HepG2 (cell line): ENCODE data around the gene FOSB. TPM values are rescaled to one million over a fixed set of nuclear protein-coding genes. Genes with fewer than 3 reads are reported as not detected.

Experiments used
- ARNT ChIP-seq: fragments of 450-650 bp; IDR thresholded peaks from 2 replicates; pipeline ENCODE4 v1.6.1; 2017
- BRD4 ChIP-seq: sonication (generic); formaldehyde crosslinking; IDR thresholded peaks from 2 replicates; pipeline ENCODE4 v1.4.0; 2020; ENCODE audit warnings: missing genetic modification reagents
- CAMTA2 ChIP-seq: sonication (generic); formaldehyde crosslinking; IDR thresholded peaks from 2 replicates; pipeline ENCODE4 v1.4.0; 2020; ENCODE audit warnings: mild to moderate bottlenecking, missing genetic modification reagents, borderline replicate concordance
- HNRNPUL1 ChIP-seq: fragments of 200-400 bp; formaldehyde crosslinking; IDR thresholded peaks from 2 replicates; pipeline ENCODE4 v1.6.1; 2017; ENCODE audit warnings: low read depth, mild to moderate bottlenecking, low read length, moderate library complexity
- IKZF1 ChIP-seq: fragments of 450-650 bp; IDR thresholded peaks from 2 replicates; pipeline ENCODE4 v1.7.1; 2016
- KLF11 ChIP-seq: IDR thresholded peaks from 2 replicates; pipeline ENCODE4 v1.6.1; 2016; ENCODE audit warnings: missing compliant biosample characterization
- KLF6 ChIP-seq: IDR thresholded peaks from 2 replicates; pipeline ENCODE4 v1.8.0; 2016; ENCODE audit warnings: missing biosample characterization, missing genetic modification reagents
- MED8 ChIP-seq: sonication (generic); formaldehyde crosslinking; IDR thresholded peaks from 2 replicates; pipeline ENCODE4 v1.8.1; 2023; ENCODE audit warnings: mild to moderate bottlenecking, missing genetic modification reagents; ENCODE audit not compliant: insufficient replicate concordance
- NFE2L2 ChIP-seq: fragments of 150-350 bp; IDR thresholded peaks from 2 replicates; pipeline ENCODE4 v1.6.1; 2014; ENCODE audit warnings: low read length
- NFKB2 ChIP-seq: sonication (generic); formaldehyde crosslinking; IDR thresholded peaks from 2 replicates; pipeline ENCODE4 v1.4.0; 2020; ENCODE audit warnings: missing genetic modification reagents, borderline replicate concordance
- NFYC ChIP-seq: IDR thresholded peaks from 2 replicates; pipeline ENCODE4 v1.6.1; 2016; ENCODE audit warnings: missing genetic modification reagents, missing compliant biosample characterization
- PHB2 ChIP-seq: fragments of 450-650 bp; IDR thresholded peaks from 2 replicates; pipeline ENCODE4 v1.6.1; 2018; ENCODE audit not compliant: partially characterized antibody
- SAP130 ChIP-seq: IDR thresholded peaks from 2 replicates; pipeline ENCODE4 v1.6.1; 2016; ENCODE audit warnings: low read depth
- TERF1 ChIP-seq: sonication (generic); formaldehyde crosslinking; IDR thresholded peaks from 2 replicates; pipeline ENCODE4 v1.8.0; 2022; ENCODE audit warnings: mild to moderate bottlenecking, missing genetic modification reagents, moderate library complexity
- ZBTB33 ChIP-seq: sonication (generic); formaldehyde crosslinking; IDR thresholded peaks from 2 replicates; pipeline ENCODE4 v1.4.0; 2020; ENCODE audit warnings: missing genetic modification reagents
- ZFP36L1 ChIP-seq: sonication (generic); formaldehyde crosslinking; IDR thresholded peaks from 2 replicates; pipeline ENCODE4 v1.8.0; 2022; ENCODE audit warnings: mild to moderate bottlenecking, missing genetic modification reagents, moderate library complexity
- ZKSCAN8 ChIP-seq: IDR thresholded peaks from 2 replicates; pipeline ENCODE4 v1.6.1; 2016; ENCODE audit warnings: borderline replicate concordance, missing genetic modification reagents, missing compliant biosample characterization
- ZNF160 ChIP-seq: sonication (generic); formaldehyde crosslinking; IDR thresholded peaks from 2 replicates; pipeline ENCODE4 v1.8.0; 2022; ENCODE audit warnings: mild to moderate bottlenecking, inconsistent platforms, missing genetic modification reagents
- ZNF441 ChIP-seq: sonication (generic); formaldehyde crosslinking; IDR thresholded peaks from 2 replicates; pipeline ENCODE4 v1.7.0; 2021; ENCODE audit warnings: missing genetic modification reagents, borderline replicate concordance
- ZNF451 ChIP-seq: sonication (generic); formaldehyde crosslinking; IDR thresholded peaks from 2 replicates; pipeline ENCODE4 v1.5.0; 2020; ENCODE audit warnings: mild to moderate bottlenecking, missing genetic modification reagents
- ZNF550 ChIP-seq: sonication (generic); formaldehyde crosslinking; IDR thresholded peaks from 2 replicates; pipeline ENCODE4 v1.4.0; 2020; ENCODE audit warnings: mild to moderate bottlenecking, missing genetic modification reagents, borderline replicate concordance
- ZNF589 ChIP-seq: sonication (generic); formaldehyde crosslinking; conservative IDR thresholded peaks from 2 replicates; pipeline ENCODE4 v1.8.0; 2022; ENCODE audit warnings: mild to moderate bottlenecking, moderate library complexity, missing genetic modification reagents
- ZNF674 ChIP-seq: sonication (generic); formaldehyde crosslinking; IDR thresholded peaks from 2 replicates; pipeline ENCODE4 v1.5.0; 2020; ENCODE audit warnings: low read depth, mild to moderate bottlenecking, missing genetic modification reagents
- ZNF691 ChIP-seq: sonication (generic); formaldehyde crosslinking; IDR thresholded peaks from 2 replicates; pipeline ENCODE4 v1.4.0; 2020; ENCODE audit warnings: missing genetic modification reagents, low read depth, mild to moderate bottlenecking, borderline replicate concordance
- ZNF704 ChIP-seq: sonication (generic); formaldehyde crosslinking; IDR thresholded peaks from 2 replicates; pipeline ENCODE4 v1.8.1; 2023; ENCODE audit warnings: mild to moderate bottlenecking, inconsistent platforms, moderate library complexity, missing genetic modification reagents, borderline replicate concordance
- polyA plus RNA-seq, 8 experiments: library from polyadenylated mRNA; depleted of rRNA in 3 of 8; stranded (reverse) in 7 of 8; unstranded in 1 of 8; fragments of >200 nt; fragmentation: Illumina TruSeq in 4 of 8; extraction: Trizol in 4 of 8; gene quantifications; 2 replicates each; pipeline versions ENCODE4 v1.2.1 to v1.2.3, GENCODE V29; 2011 to 2016; ENCODE audit warnings: low read depth in 4 of 8, missing spikeins in 1 of 8, mixed read lengths in 1 of 8; ENCODE audit not compliant: insufficient read depth in 1 of 8
- total RNA-seq, 5 experiments: library from RNA; depleted of rRNA; stranded (reverse); fragments of >200 nt; fragmentation: Illumina TruSeq; extraction: Trizol; gene quantifications; 2 replicates each; pipeline ENCODE4 v1.2.3, GENCODE V29; 2016; ENCODE audit warnings: low read depth in 1 of 5

Gene FOSB
- total and polyA plus RNA-seq, 2 of the 13 experiments (the other 11 are each of a cell fraction or from before 2014, with no cell fraction given) = 2.8 to 6.0 TPM

- no peak; the same call in 1 of the 2 replicates for TF ChIP-seq ZKSCAN8 (CRISPR knock-in tag)
- no peak for TF ChIP-seq TERF1 (CRISPR knock-in tag)
- TF ChIP-seq ARNT = no peak
- no peak for TF ChIP-seq ZNF550 (CRISPR knock-in tag)
- TF ChIP-seq ZBTB33 = peak; percentile 40; the same call in 1 of the 2 replicates
- TF ChIP-seq KLF6 (CRISPR knock-in tag) = no peak
- TF ChIP-seq ZNF451 (CRISPR knock-in tag) = no peak
- no peak for TF ChIP-seq ZNF160 (CRISPR knock-in tag)
- TF ChIP-seq NFYC (CRISPR knock-in tag) = no peak
- no peak for TF ChIP-seq PHB2
- no peak for TF ChIP-seq HNRNPUL1
- peak; percentile 49; the same call in 1 of the 2 replicates for TF ChIP-seq SAP130 (CRISPR knock-in tag)
- no peak for TF ChIP-seq ZNF589 (CRISPR knock-in tag)
- no peak for TF ChIP-seq ZFP36L1 (CRISPR knock-in tag)
- TF ChIP-seq ZNF704 (CRISPR knock-in tag) = no peak
- TF ChIP-seq NFE2L2 = no peak
- TF ChIP-seq MED8 (CRISPR knock-in tag) = no peak
- TF ChIP-seq ZNF674 (CRISPR knock-in tag) = no peak
- 0 out of 2 replicates have a peak, but pooled peaks have one; percentile 33 for TF ChIP-seq KLF11
- no peak for TF ChIP-seq ZNF691 (CRISPR knock-in tag)
- no peak for TF ChIP-seq ZNF441 (CRISPR knock-in tag)
- TF ChIP-seq IKZF1 = no peak
- no peak for TF ChIP-seq CAMTA2 (CRISPR knock-in tag)
- TF ChIP-seq BRD4 = no peak
- no peak for TF ChIP-seq NFKB2 (CRISPR knock-in tag)
Observed at GRCh38 chr19:45485305-45486077, 17.7 kb downstream of the FOSB start (continued).
